Measurements from ENCODE around the gene CEP55. TPM values are rescaled to one million over a fixed set of nuclear protein-coding genes. Genes with fewer than 3 reads are reported as not detected.

CEP55 gene
- total and polyA plus RNA-seq, 2 of the 8 experiments (the other 6 are each of a cell fraction or from before 2014, with no cell fraction given), result 7.0 to 19.6 TPM

DNA sequence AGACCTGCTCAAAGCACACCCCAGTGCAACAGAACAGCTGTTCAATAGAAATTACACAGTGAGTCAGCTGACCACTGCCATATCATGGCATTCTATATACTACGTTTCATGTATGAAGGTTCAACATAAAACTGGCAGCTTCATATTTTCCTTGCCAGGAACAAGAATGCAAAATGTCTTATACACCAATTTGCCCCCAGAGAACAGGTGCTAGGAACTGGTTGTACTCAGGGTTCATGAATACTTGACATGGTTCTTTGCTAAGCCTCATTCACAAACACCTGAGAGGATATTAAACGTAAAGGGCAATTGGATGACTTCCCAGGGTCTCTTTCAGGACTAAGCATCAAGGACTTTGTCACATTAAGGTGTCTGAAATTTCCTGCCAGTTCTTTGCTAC lies 21.2 kb upstream of the CEP55 start:
- Histone ChIP-seq H3K79me1 (ENCODE audit: low read depth, low read length) (no peaks in the 10 kb centered on the region), H2AK5ac (ENCODE audit: low read depth, low read length) (no peak overlapping the region), H3K9ac (replicated peaks in 1 of 4; ENCODE audit: extremely low read depth in 1 of 4, low read depth in 3 of 4, low read length in 3 of 4) (no peak overlapping the region), H2BK120ac (replicated peaks; ENCODE audit: low read depth, low read length) (no peak overlapping the region), H3K27me3 (replicated peaks in 1 of 4; ENCODE audit: control insufficient read depth in 3 of 4, extremely low read depth in 1 of 4, insufficient read depth in 3 of 4, low read length in 3 of 4) (no peaks in the 10 kb centered on the region), H3K27ac (ENCODE audit: low read depth, low read length) (no peak overlapping the region), H4K5ac (ENCODE audit: insufficient read length, low read depth, low read length) (no peak overlapping the region), H4K8ac (ENCODE audit: extremely low read depth, insufficient read depth, low read length) (no peak overlapping the region), H3K56ac (replicated peaks; ENCODE audit: insufficient read length, low read depth, low read length) (no peak overlapping the region), H3K4me3 (ENCODE audit: extremely low read depth in 1 of 4, insufficient read depth in 2 of 4, low read depth in 3 of 4, low read length in 4 of 4) (no peak overlapping the region), H2BK5ac (ENCODE audit: low read depth, low read length) (no peak overlapping the region), H2BK15ac (ENCODE audit: low read length) (no peak overlapping the region), H3K9me3 (ENCODE audit: insufficient read depth in 2 of 2, low read depth in 1 of 2, low read length in 1 of 2) (no peaks in the 10 kb centered on the region), H3K36me3 (ENCODE audit: control insufficient read depth in 2 of 4, insufficient read depth in 4 of 4, low read length in 3 of 4) (no peaks in the 10 kb centered on the region), H4K20me1 (replicated peaks in 1 of 2; ENCODE audit: control insufficient read depth in 1 of 2, insufficient read depth in 2 of 2, low read length in 2 of 2) (no peaks in the 10 kb centered on the region), H3K4me2 (ENCODE audit: insufficient read depth in 1 of 2, low read depth in 2 of 2, low read length in 2 of 2) (no peak overlapping the region), H3K18ac (ENCODE audit: extremely low read depth, low read length) (no peak overlapping the region), H2BK20ac (ENCODE audit: low read length) (no peak overlapping the region), H4K91ac (replicated peaks; ENCODE audit: insufficient read length, low read length) (no peak overlapping the region), H3K79me2 (ENCODE audit: control insufficient read depth in 1 of 2, insufficient read depth in 2 of 2, low read length in 2 of 2) (no peaks in the 10 kb centered on the region), H3K23me2 (ENCODE audit: low read depth, low read length) (no peaks in the 10 kb centered on the region), H3K14ac (ENCODE audit: insufficient read length) (no peak overlapping the region), H3K4me1 (replicated peaks in 1 of 4; ENCODE audit: control insufficient read depth in 3 of 4, insufficient read depth in 4 of 4, low read length in 3 of 4) (peaks cover 0 to 4% (median 2%) of the 10 kb centered on the region in 4 experiments; a peak in 3 of 7 replicates), H2BK12ac (ENCODE audit: low read depth, low read length) (no peak overlapping the region), H3K23ac (ENCODE audit: insufficient read length) (no peak overlapping the region), H3K4ac (replicated peaks; ENCODE audit: insufficient read length, low read depth, low read length) (no peak overlapping the region), H2AFZ (ENCODE audit: low read length) (no peak overlapping the region)
- DNase-seq (ENCODE audit: low read depth in 1 of 2, low spot score in 2 of 2), result no peak
- WGBS, 2 experiments (ENCODE audit: extremely low coverage in 1 of 2, insufficient coverage in 1 of 2, insufficient read length in 1 of 2, insufficient replicate concordance in 2 of 2, low coverage in 1 of 2, low lambda C conversion rate in 2 of 2, missing lambda C conversion rate in 1 of 2), result 97% methylated on average over 2 of the region's 2 CpGs; no CpG with 5 or more reads in 1 of the 2 experiments
- CTCF ChIA-PET (ENCODE audit: partially characterized antibody), result interaction anchor here (0.9 to 8.9 kb wide), 7 partner anchors 11 to 116 kb away, joined by 3 to 63 read pairs (median 4); no protein-coding TSS in a partner anchor
- no peak for FAIRE-seq
- POLR2A ChIA-PET (ENCODE audit: partially characterized antibody), result no interaction called here
- TF ChIP-seq CBX8 (IDR thresholded peaks at IDR 0.05; ENCODE audit: borderline replicate concordance, low read depth, low read length) (no peak), HDAC2 (IDR thresholded peaks at IDR 0.05; ENCODE audit: borderline replicate concordance in 1 of 2, low read depth in 2 of 2, low read length in 2 of 2) (no peak), EZH2 (IDR thresholded peaks at IDR 0.05; ENCODE audit: low read depth, low read length, severe bottlenecking) (no peak)

All from H1 (cell line).